Measurements from ENCODE around the gene GGT7.

- TF ChIP-seq CTCF (IDR thresholded peaks at IDR 0.05; ENCODE audit: insufficient read depth, low read depth, low read length) = no peak
- TF ChIP-seq EZH2 (IDR thresholded peaks at IDR 0.05; ENCODE audit: insufficient read depth, low read length) = no peak
Observed at GRCh38 chr20:34817801-34818200, 54.9 kb downstream of the GGT7 start.
